ENCODE data around the gene MVB12A. TPM values are rescaled to one million over a fixed set of nuclear protein-coding genes. Genes with fewer than 3 reads are reported as not detected.

Gene MVB12A
- total and polyA plus RNA-seq, 2 donors (not counting 3 experiments of a cell fraction or from before 2014, with no cell fraction given), result 63.3 to 88.8 TPM

DNA sequence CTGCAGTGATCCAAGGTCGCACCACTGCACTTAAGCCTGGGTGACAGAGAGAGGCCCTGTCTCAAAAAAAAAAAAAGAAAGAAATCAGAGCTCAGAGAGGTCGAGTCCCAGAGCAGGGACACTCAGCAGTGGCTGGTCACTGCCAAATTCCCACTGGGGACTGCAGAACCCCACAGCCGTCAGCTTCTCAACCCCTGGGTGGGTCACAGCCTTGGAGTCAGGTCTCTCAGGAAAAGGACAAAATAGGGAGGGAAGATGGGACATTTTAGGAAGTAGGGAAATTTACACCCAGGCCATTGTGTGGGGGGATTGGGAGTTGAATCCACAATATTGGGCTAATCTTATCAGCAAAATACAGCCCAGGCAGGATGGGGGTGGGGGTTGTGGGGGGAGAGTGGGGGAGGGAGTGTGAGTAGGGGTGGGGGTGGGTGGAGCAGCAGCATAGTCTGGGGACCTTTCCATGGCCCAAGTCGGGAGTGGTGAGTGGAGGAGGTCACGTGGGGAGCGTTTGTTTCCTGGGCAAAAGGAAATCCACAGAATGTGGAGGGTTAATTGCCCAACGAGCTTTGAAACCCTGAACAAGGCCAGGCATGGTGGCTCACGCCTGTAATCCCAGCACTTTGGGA lies 20.8 kb upstream of the MVB12A start:
- H3K79me2 ChIP-seq (ENCODE audit: control insufficient read depth, insufficient read depth, low read length), result no peaks in the 10 kb centered on the region
- FAIRE-seq, result no peak
- TF ChIP-seq JUN (IDR thresholded peaks at IDR 0.05; ENCODE audit: borderline replicate concordance, insufficient read depth, insufficient read length, low read depth), result no peak
- TF ChIP-seq POLR2A (IDR thresholded peaks at IDR 0.05; ENCODE audit: low read depth, low read length), result no peak
- no peak for TF ChIP-seq FOS (IDR thresholded peaks at IDR 0.05; ENCODE audit: borderline replicate concordance, insufficient read depth, low read length)
- TF ChIP-seq MYC (IDR thresholded peaks at IDR 0.05; ENCODE audit: low read depth, low read length), result no peak
- no peak for TF ChIP-seq EZH2 (IDR thresholded peaks at IDR 0.05; ENCODE audit: borderline replicate concordance, low read depth, low read length, severe bottlenecking)
- TF ChIP-seq, protein P1, sequence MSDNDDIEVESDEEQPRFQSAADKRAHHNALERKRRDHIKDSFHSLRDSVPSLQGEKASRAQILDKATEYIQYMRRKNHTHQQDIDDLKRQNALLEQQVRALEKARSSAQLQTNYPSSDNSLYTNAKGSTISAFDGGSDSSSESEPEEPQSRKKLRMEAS (IDR thresholded peaks at IDR 0.05; ENCODE audit: insufficient read depth, insufficient read length), result no peak
- no peak for TF ChIP-seq GATA2 (IDR thresholded peaks at IDR 0.05; ENCODE audit: insufficient read depth, insufficient read length, low read depth, low read length)
- TF ChIP-seq, protein P2, sequence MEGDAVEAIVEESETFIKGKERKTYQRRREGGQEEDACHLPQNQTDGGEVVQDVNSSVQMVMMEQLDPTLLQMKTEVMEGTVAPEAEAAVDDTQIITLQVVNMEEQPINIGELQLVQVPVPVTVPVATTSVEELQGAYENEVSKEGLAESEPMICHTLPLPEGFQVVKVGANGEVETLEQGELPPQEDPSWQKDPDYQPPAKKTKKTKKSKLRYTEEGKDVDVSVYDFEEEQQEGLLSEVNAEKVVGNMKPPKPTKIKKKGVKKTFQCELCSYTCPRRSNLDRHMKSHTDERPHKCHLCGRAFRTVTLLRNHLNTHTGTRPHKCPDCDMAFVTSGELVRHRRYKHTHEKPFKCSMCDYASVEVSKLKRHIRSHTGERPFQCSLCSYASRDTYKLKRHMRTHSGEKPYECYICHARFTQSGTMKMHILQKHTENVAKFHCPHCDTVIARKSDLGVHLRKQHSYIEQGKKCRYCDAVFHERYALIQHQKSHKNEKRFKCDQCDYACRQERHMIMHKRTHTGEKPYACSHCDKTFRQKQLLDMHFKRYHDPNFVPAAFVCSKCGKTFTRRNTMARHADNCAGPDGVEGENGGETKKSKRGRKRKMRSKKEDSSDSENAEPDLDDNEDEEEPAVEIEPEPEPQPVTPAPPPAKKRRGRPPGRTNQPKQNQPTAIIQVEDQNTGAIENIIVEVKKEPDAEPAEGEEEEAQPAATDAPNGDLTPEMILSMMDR (IDR thresholded peaks at IDR 0.05; ENCODE audit: extremely low read depth in 1 of 2, insufficient read depth in 1 of 2, low read depth in 1 of 2, low read length in 2 of 2), result no peak
- no peak for TF ChIP-seq POLR2AphosphoS5 (IDR thresholded peaks at IDR 0.05; ENCODE audit: insufficient read depth, low read depth, low read length)
- no TSS peak for BruUV-seq (replicated peaks)
- no peaks in the 10 kb centered on the region for H3K27me3 ChIP-seq (ENCODE audit: control insufficient read depth in 2 of 2, insufficient read depth in 2 of 2, low read length in 2 of 2)
- no peaks in the 10 kb centered on the region for H4K20me1 ChIP-seq (replicated peaks; ENCODE audit: control insufficient read depth, extremely low read depth, insufficient read depth, low read length)
- H3K27ac ChIP-seq (ENCODE audit: insufficient read depth, low read depth, low read length), result no peak overlapping the region
- no peak overlapping the region for H3K9ac ChIP-seq (replicated peaks; ENCODE audit: extremely low read depth, insufficient read depth, low read length)
- CTCF ChIA-PET, result interaction anchor here (0.8 to 1.1 kb wide), 3 partner anchors 13 to 48 kb away, joined by 3 to 4 read pairs (median 3); partner anchors contain the start of gene MVB12A
- H3K4me3 ChIP-seq (replicated peaks in 1 of 3; ENCODE audit: insufficient read depth in 1 of 3, low read depth in 1 of 3, low read length in 3 of 3), result no peak overlapping the region
- intact Hi-C loops (cut with micrococcal nuclease), result no loop called here
- no peaks in the 10 kb centered on the region for H3K36me3 ChIP-seq (ENCODE audit: control insufficient read depth in 2 of 2, extremely low read depth in 1 of 2, insufficient read depth in 2 of 2, low read length in 2 of 2)
- DNase-seq (ENCODE audit: low read depth, low spot score), result no peak
- H3K4me1 ChIP-seq (ENCODE audit: control insufficient read depth, extremely low read depth, insufficient read depth, low read length), result peaks cover 4% of the 10 kb centered on the region
- H3K9me1 ChIP-seq (replicated peaks; ENCODE audit: control insufficient read depth, extremely low read depth, insufficient read depth, low read length), result no peaks in the 10 kb centered on the region
- dilution Hi-C loops (cut with MboI; ENCODE audit: extremely low pct_ligation_motif_present, low sequenced_read_pairs), result no loop called here
- no peaks in the 10 kb centered on the region for H3K9me3 ChIP-seq (replicated peaks; ENCODE audit: control insufficient read depth, insufficient read depth, low read length)
- POLR2A ChIA-PET, result interaction anchor here (0.8 kb wide), 1 partner anchor 226 kb away, joined by 5 read pairs; no protein-coding TSS in a partner anchor
- H3K4me2 ChIP-seq (ENCODE audit: insufficient read depth, low read length), result no peak overlapping the region
- no peak overlapping the region for H2AFZ ChIP-seq (ENCODE audit: low read depth, low read length)
